ENCODE results near the gene SLC4A5.

DNA sequence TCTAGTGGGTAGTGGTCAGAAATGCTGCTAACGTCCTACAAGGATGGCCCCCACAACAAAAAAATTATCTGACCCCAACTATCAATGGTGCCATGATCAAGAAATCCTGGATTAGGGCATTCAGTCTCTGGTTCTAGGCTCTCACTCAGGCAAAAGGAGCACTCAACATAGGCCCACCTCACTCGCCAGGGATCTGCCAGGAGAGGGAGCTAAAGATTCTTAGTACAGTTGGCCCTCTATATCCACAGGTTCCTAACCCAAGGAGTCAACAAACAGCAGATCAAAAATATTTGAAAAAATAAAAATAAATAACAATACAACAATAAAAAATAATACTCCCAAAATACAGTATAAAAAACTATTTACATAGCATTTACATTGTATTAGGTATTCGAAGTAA, 10.0 kb downstream of the SLC4A5 start:
- TF ChIP-seq EP300 (IDR thresholded peaks at IDR 0.05) = no peak
- TF ChIP-seq POLR2A (IDR thresholded peaks at IDR 0.05) = no peak
- TF ChIP-seq, protein P1, sequence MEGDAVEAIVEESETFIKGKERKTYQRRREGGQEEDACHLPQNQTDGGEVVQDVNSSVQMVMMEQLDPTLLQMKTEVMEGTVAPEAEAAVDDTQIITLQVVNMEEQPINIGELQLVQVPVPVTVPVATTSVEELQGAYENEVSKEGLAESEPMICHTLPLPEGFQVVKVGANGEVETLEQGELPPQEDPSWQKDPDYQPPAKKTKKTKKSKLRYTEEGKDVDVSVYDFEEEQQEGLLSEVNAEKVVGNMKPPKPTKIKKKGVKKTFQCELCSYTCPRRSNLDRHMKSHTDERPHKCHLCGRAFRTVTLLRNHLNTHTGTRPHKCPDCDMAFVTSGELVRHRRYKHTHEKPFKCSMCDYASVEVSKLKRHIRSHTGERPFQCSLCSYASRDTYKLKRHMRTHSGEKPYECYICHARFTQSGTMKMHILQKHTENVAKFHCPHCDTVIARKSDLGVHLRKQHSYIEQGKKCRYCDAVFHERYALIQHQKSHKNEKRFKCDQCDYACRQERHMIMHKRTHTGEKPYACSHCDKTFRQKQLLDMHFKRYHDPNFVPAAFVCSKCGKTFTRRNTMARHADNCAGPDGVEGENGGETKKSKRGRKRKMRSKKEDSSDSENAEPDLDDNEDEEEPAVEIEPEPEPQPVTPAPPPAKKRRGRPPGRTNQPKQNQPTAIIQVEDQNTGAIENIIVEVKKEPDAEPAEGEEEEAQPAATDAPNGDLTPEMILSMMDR (IDR thresholded peaks at IDR 0.05) = peak in 3 of 7 experiments; percentile 6 to 19 (median 18)
